HepG2 (cell line): ENCODE measurements around the gene ADORA2B. TPM values are rescaled to one million over a fixed set of nuclear protein-coding genes. Genes with fewer than 3 reads are reported as not detected.
A peak's percentile ranks its signal among the peaks of the same experiment; 100 is the strongest.

Source experiments
- CENPT ChIP-seq: sonication (generic); formaldehyde crosslinking; IDR thresholded peaks from 2 replicates; pipeline ENCODE4 v1.8.0; 2022; ENCODE audit warnings: low read depth, mild to moderate bottlenecking, moderate library complexity, missing genetic modification reagents
- DNMT3B ChIP-seq: conservative IDR thresholded peaks from 2 replicates; pipeline ENCODE4 v1.6.1; 2016; ENCODE audit warnings: missing biosample characterization, control low read depth
- FOSL1 ChIP-seq: sonication (generic); formaldehyde crosslinking; IDR thresholded peaks from 2 replicates; pipeline ENCODE4 v1.9.0; 2021; ENCODE audit warnings: missing genetic modification reagents, borderline replicate concordance
- HMGA1 ChIP-seq: sonication (generic); formaldehyde crosslinking; conservative IDR thresholded peaks from 2 replicates; pipeline ENCODE4 v1.4.0; 2020; ENCODE audit warnings: missing genetic modification reagents
- KLF13 ChIP-seq: sonication (generic); formaldehyde crosslinking; IDR thresholded peaks from 2 replicates; pipeline ENCODE4 v1.4.0; 2020; ENCODE audit warnings: mild to moderate bottlenecking, missing genetic modification reagents
- MEF2D ChIP-seq: sonication (generic); formaldehyde crosslinking; IDR thresholded peaks from 2 replicates; pipeline ENCODE4 v1.5.1; 2020; ENCODE audit warnings: mild to moderate bottlenecking, missing genetic modification reagents
- MXD1 ChIP-seq: sonication (generic); formaldehyde crosslinking; IDR thresholded peaks from 2 replicates; pipeline ENCODE4 v1.4.0; 2020; ENCODE audit warnings: mild to moderate bottlenecking, missing genetic modification reagents
- NR2F1 ChIP-seq, 2 experiments: fragments of 450-650 bp in 1 of 2; formaldehyde crosslinking in 1 of 2; IDR thresholded peaks; 2 replicates each; pipeline versions ENCODE4 v1.5.0 to v1.6.1; 2016 to 2020; ENCODE audit warnings: mild to moderate bottlenecking in 1 of 2, missing compliant biosample characterization in 1 of 2, missing genetic modification reagents in 1 of 2, moderate library complexity in 1 of 2
- NR2F2 ChIP-seq: IDR thresholded peaks from 2 replicates; pipeline ENCODE4 v1.6.1; 2012; ENCODE audit warnings: low read depth, inconsistent platforms, borderline replicate concordance
- SMYD3 ChIP-seq: sonication (generic); formaldehyde crosslinking; IDR thresholded peaks from 2 replicates; pipeline ENCODE4 v1.8.1; 2023; ENCODE audit warnings: mild to moderate bottlenecking, missing genetic modification reagents
- TP53 ChIP-seq: sonication (generic); formaldehyde crosslinking; conservative IDR thresholded peaks from 2 replicates; pipeline ENCODE4 v1.4.0; 2020; ENCODE audit warnings: missing genetic modification reagents
- ZBTB2 ChIP-seq: sonication (generic); formaldehyde crosslinking; IDR thresholded peaks from 2 replicates; pipeline ENCODE4 v1.8.0; 2022; ENCODE audit warnings: low read depth, missing genetic modification reagents
- ZBTB25 ChIP-seq: IDR thresholded peaks from 2 replicates; pipeline ENCODE4 v1.6.1; 2018; ENCODE audit warnings: missing genetic modification reagents
- ZNF12 ChIP-seq: sonication (generic); formaldehyde crosslinking; IDR thresholded peaks from 2 replicates; pipeline ENCODE4 v1.5.0; 2020; ENCODE audit warnings: missing genetic modification reagents
- ZNF136 ChIP-seq: sonication (generic); formaldehyde crosslinking; IDR thresholded peaks from 2 replicates; pipeline ENCODE4 v1.8.1; 2022; ENCODE audit warnings: low read depth, mild to moderate bottlenecking, moderate library complexity, missing genetic modification reagents
- ZNF557 ChIP-seq: sonication (generic); formaldehyde crosslinking; IDR thresholded peaks from 2 replicates; pipeline ENCODE4 v1.4.0; 2020; ENCODE audit warnings: missing genetic modification reagents
- ZNF616 ChIP-seq: sonication (generic); formaldehyde crosslinking; IDR thresholded peaks from 2 replicates; pipeline ENCODE4 v1.5.0; 2020; ENCODE audit warnings: low read depth, mild to moderate bottlenecking, missing genetic modification reagents
- ZNF619 ChIP-seq: sonication (generic); formaldehyde crosslinking; IDR thresholded peaks from 2 replicates; pipeline ENCODE4 v1.4.0; 2020; ENCODE audit warnings: mild to moderate bottlenecking, missing genetic modification reagents
- ZNF746 ChIP-seq: sonication (generic); formaldehyde crosslinking; IDR thresholded peaks from 2 replicates; pipeline ENCODE4 v1.8.0; 2022; ENCODE audit warnings: mild to moderate bottlenecking, missing genetic modification reagents
- ZNF761 ChIP-seq: sonication (generic); formaldehyde crosslinking; conservative IDR thresholded peaks from 2 replicates; pipeline ENCODE4 v1.4.0; 2020; ENCODE audit warnings: mild to moderate bottlenecking, missing genetic modification reagents
- ZNF773 ChIP-seq: sonication (generic); formaldehyde crosslinking; IDR thresholded peaks from 2 replicates; pipeline ENCODE4 v1.4.0; 2020; ENCODE audit warnings: missing genetic modification reagents, borderline replicate concordance
- ZNF800 ChIP-seq: sonication (generic); formaldehyde crosslinking; IDR thresholded peaks from 2 replicates; pipeline ENCODE4 v1.4.0; 2020; ENCODE audit warnings: missing genetic modification reagents
- ZSCAN31 ChIP-seq: sonication (generic); formaldehyde crosslinking; IDR thresholded peaks from 2 replicates; pipeline ENCODE4 v1.5.0; 2020; ENCODE audit warnings: low read depth, mild to moderate bottlenecking, missing genetic modification reagents
- polyA plus RNA-seq, 8 experiments: library from polyadenylated mRNA; depleted of rRNA in 3 of 8; stranded (reverse) in 7 of 8; unstranded in 1 of 8; fragments of >200 nt; fragmentation: Illumina TruSeq in 4 of 8; extraction: Trizol in 4 of 8; gene quantifications; 2 replicates each; pipeline versions ENCODE4 v1.2.1 to v1.2.3, GENCODE V29; 2011 to 2016; ENCODE audit warnings: low read depth in 4 of 8, missing spikeins in 1 of 8, mixed read lengths in 1 of 8; ENCODE audit not compliant: insufficient read depth in 1 of 8
- total RNA-seq, 5 experiments: library from RNA; depleted of rRNA; stranded (reverse); fragments of >200 nt; fragmentation: Illumina TruSeq; extraction: Trizol; gene quantifications; 2 replicates each; pipeline ENCODE4 v1.2.3, GENCODE V29; 2016; ENCODE audit warnings: low read depth in 1 of 5

The ADORA2B gene
- total and polyA plus RNA-seq, 2 of the 13 experiments (the other 11 are each of a cell fraction or from before 2014, with no cell fraction given), result 10.4 to 20.0 TPM

GRCh38 chr17:15999141-15999973 lies 54.4 kb downstream of the ADORA2B start, which contains the start of the genes TTC19 and ZSWIM7 (continued):
- TF ChIP-seq ZNF800 (peak; percentile 92), ZNF619 (peak; percentile 78), NR2F1 (CRISPR knock-in tag; IDR thresholded peaks at IDR 0.05) (peak in 1 of 2 experiments; percentile 36; a peak in 1 of 4 replicates), SMYD3 (CRISPR knock-in tag) (peak; percentile 81), ZNF557 (CRISPR knock-in tag) (0 out of 2 replicates have a peak, but pooled peaks have one; percentile 19), ZBTB25 (peak; percentile 97), MEF2D (CRISPR knock-in tag) (no peak; the same call in 1 of the 2 replicates), ZNF773 (peak; percentile 80; the same call in 1 of the 2 replicates), ZSCAN31 (CRISPR knock-in tag) (peak; percentile 90), ZNF136 (0 out of 2 replicates have a peak, but pooled peaks have one; percentile 83), NR2F2 (no peak), FOSL1 (CRISPR knock-in tag) (no peak), MXD1 (CRISPR knock-in tag) (peak; percentile 96), HMGA1 (CRISPR knock-in tag) (no peak), ZNF616 (peak; percentile 95), ZBTB2 (CRISPR knock-in tag) (peak; percentile 98), DNMT3B (CRISPR knock-in tag) (peak; percentile 89), ZNF746 (peak; percentile 35; the same call in 1 of the 2 replicates), ZNF761 (CRISPR knock-in tag) (peak; percentile 82), ZNF12 (CRISPR knock-in tag) (peak; percentile 44; the same call in 1 of the 2 replicates), KLF13 (CRISPR knock-in tag) (no peak), TP53 (no peak), CENPT (CRISPR knock-in tag) (no peak)
